HuH-7.5 (cell line): Measurements from ENCODE around the gene LAMTOR2.

Source experiments
- DNase-seq: peaks from one replicate; pipeline ENCODE4 v3.0.0; 2011; ENCODE audit warnings: low spot score

LAMTOR2 gene

GRCh38 chr1:156099282-156099681, 44.7 kb downstream of the LAMTOR2 start:
- no peak for DNase-seq

GRCh38 chr1:156100205-156100995, 45.8 kb downstream of the LAMTOR2 start:
- DNase-seq = no peak

GRCh38 chr1:156101880-156102279, 47.3 kb downstream of the LAMTOR2 start:
- no peak for DNase-seq

GRCh38 chr1:156102633-156103511, 48.3 kb downstream of the LAMTOR2 start:
- DNase-seq = no peak

GRCh38 chr1:156103521-156103947, 49.0 kb downstream of the LAMTOR2 start:
- no peak for DNase-seq

GRCh38 chr1:156104065-156104810, 49.7 kb downstream of the LAMTOR2 start:
- no peak for DNase-seq

DNA sequence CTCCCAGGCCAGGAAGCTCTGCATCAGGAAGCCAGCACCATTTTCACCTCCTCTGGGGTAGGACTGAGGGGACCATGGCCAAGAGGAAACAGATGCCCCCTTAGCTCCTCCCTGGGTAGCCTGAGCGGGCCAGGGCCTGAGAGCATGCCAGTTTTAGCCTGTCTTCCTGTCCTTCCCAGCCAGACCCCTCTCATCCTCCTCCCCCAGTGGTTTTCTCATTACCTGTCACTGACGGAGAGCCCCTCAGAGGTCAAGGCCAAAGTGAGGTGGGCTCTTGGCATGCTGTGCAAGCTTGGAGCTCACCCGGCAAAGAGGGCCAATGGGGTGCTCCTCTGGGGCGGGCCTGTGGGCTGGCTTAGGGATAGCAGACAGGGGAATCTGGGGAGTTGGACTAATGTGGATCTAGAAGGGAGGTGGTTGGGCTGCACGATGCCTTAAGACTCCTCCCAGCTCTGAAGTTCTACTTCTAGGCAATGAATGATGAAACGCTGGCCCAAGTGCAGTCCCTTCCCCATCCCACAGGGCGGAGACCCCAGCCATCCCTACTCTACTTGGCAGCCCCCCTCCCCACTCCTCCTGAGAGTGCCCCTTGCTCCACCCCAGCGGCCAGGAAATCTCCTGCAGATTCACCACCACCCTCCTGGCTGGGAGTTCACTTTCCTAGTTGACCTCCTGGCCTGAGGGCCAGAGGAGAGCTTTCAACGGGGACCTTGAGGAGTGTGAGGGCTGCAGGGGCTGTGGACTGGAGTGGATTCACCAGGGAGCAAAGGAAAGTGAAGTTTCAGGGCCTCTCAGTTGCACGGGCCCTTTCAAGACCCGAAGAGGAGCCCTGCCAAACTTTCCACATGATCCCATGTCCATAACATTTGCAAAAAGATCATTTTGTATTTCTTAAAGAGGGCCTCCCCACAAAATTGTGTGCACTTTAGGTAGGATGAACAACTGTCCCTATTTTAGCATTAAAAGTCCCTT, 50.6 kb downstream of the LAMTOR2 start:
- no peak for DNase-seq

DNA sequence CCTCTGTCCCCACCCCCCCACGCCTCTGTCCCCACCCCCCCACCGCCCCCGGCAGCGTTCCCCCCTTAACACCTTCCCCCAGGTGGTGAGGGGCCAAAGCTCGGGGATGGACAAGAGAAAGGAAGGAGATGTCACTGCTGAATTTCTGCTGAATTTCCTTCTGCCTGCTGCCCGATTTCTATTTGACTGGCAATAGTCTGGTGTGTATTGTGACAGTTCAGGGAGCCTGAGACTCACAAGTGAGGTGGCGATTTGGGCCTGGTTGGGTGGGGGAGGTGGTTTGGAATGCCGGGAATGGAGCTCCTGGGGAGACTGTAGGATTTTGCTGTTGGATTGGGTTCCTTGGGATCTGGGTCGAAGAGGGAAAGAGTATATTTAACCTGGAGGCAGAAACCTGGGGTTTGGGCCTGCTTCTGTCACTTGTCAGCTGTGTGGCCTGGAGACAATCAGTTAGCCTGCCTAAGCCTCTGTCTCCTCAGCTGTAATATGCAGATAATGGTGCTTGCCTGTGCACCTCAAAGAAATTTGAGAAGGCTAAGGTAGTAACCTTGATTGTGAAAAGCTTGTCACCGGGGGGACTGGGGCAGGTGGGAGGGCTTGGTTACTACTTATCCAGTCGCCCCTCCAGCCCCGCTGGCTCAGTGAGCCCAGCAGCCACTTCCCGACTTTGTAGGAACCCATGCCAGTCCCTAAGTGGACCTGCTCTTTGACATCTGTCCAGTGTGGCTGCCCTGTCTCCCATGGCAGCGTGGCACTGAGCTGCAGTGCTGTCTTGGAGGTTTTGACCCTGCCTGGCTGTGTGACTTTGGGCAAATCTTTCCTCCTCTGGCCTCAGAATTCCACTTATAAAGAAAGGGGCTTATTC, 52.3 kb downstream of the LAMTOR2 start:
- no peak for DNase-seq

DNA sequence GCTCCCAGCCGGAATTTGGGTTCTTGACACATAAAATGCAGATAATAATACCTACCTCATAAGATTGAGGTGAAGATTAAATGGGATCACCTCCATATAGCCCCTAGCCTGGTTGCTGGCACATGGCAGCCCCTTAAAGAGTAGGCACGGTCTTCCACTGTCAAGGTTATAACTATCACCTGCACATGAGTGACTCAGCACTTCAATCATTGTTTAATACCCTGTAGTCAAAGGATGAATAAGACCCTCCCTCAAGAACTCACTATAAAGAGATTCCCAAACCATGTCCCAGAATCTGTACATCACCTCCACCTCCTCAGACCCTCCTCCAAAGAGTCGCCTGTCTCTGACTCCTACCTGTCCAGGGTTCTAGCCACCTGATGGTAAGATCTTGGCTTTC, 53.5 kb downstream of the LAMTOR2 start:
- DNase-seq = no peak
